Endodermal cell (in vitro differentiated cells): ENCODE data around the gene PLEKHG5. TPM values are rescaled to one million over a fixed set of nuclear protein-coding genes. Genes with fewer than 3 reads are reported as not detected.

Experiments
- DNase-seq: peaks from one replicate; pipeline ENCODE4 v3.0.0-alpha.2; 2017
- H3K27ac ChIP-seq: 2 replicates; pipeline ENCODE4 v1.5.1; 2013; ENCODE audit warnings: mild to moderate bottlenecking, low read depth, low read length, moderate library complexity
- H3K27me3 ChIP-seq: 2 replicates; pipeline ENCODE4 v1.6.1; 2013; ENCODE audit warnings: mild to moderate bottlenecking, low read length, moderate library complexity; ENCODE audit not compliant: insufficient read depth, control insufficient read depth, poor library complexity, severe bottlenecking
- H3K36me3 ChIP-seq: 2 replicates; pipeline ENCODE4 v1.7.0; 2013; ENCODE audit warnings: mild to moderate bottlenecking, low read length, moderate library complexity; ENCODE audit not compliant: control insufficient read depth, insufficient read depth
- H3K4me1 ChIP-seq: one replicate; pipeline ENCODE4 v1.7.0; 2013; ENCODE audit warnings: low read length; ENCODE audit not compliant: control insufficient read depth, insufficient read depth
- H3K4me3 ChIP-seq: 2 replicates; pipeline ENCODE4 v1.5.1; 2013; ENCODE audit warnings: mild to moderate bottlenecking, low read length, moderate library complexity
- H3K9ac ChIP-seq: 2 replicates; pipeline ENCODE4 v1.6.1; 2013; ENCODE audit warnings: mild to moderate bottlenecking, low read length, moderate library complexity; ENCODE audit not compliant: poor library complexity, severe bottlenecking; ENCODE audit errors: extremely low read depth
- H3K9me3 ChIP-seq: 2 replicates; pipeline ENCODE4 v1.6.1; 2013; ENCODE audit warnings: mild to moderate bottlenecking, low read length, moderate library complexity; ENCODE audit not compliant: control insufficient read depth
- H3K27ac Mint-ChIP-seq: 2 replicates; pipeline ENCODE4 v1.8.0; 2020; ENCODE audit warnings: mixed read lengths
- H3K27me3 Mint-ChIP-seq: 2 replicates; pipeline ENCODE4 v1.8.0; 2021; ENCODE audit warnings: mild to moderate bottlenecking, mixed read lengths; ENCODE audit not compliant: insufficient read depth
- H3K36me3 Mint-ChIP-seq: 2 replicates; pipeline ENCODE4 v1.8.0; 2020; ENCODE audit warnings: low read depth, mixed read lengths
- H3K4me1 Mint-ChIP-seq: 2 replicates; pipeline ENCODE4 v1.8.0; 2020; ENCODE audit warnings: mixed read lengths
- H3K4me3 Mint-ChIP-seq: 2 replicates; pipeline ENCODE4 v1.8.0; 2020; ENCODE audit warnings: mild to moderate bottlenecking, moderate library complexity, mixed read lengths
- H3K9me3 Mint-ChIP-seq: 2 replicates; pipeline ENCODE4 v1.8.0; 2020; ENCODE audit warnings: mild to moderate bottlenecking, mixed read lengths
- WGBS, 2 experiments: methylation state at CpG; one replicate each; pipeline versions ENCODE4 v1.1.5 to v1.1.7; 2013; ENCODE audit warnings: missing lambda C conversion rate in 2 of 2, mixed read lengths in 1 of 2; ENCODE audit not compliant: insufficient coverage in 1 of 2, insufficient read length in 1 of 2; 5-methylcytosine and 5-hydroxymethylcytosine counted together
- total RNA-seq, 2 donors: library from RNA; stranded (reverse); fragmentation: NEBNext Ultra II Directional in 1 of 2; extraction: Animal tissue kit (Norgen Biotek cat#: 25700) in 1 of 2; gene quantifications; 2 replicates in 1 of 2; 3 replicates in 1 of 2; pipeline ENCODE4 v1.2.1, GENCODE V29; 2021
- TF ChIP-seq, protein P1 (sequence below): fragments of 200-600 bp; sonication (generic); conservative IDR thresholded peaks from 2 replicates; pipeline ENCODE4 v1.5.0; 2021; ENCODE audit warnings: antibody characterized with exemption, mild to moderate bottlenecking

PLEKHG5 gene
- total RNA-seq, 2 donors from 2014 or later: 32.6 to 38.8 TPM

DNA sequence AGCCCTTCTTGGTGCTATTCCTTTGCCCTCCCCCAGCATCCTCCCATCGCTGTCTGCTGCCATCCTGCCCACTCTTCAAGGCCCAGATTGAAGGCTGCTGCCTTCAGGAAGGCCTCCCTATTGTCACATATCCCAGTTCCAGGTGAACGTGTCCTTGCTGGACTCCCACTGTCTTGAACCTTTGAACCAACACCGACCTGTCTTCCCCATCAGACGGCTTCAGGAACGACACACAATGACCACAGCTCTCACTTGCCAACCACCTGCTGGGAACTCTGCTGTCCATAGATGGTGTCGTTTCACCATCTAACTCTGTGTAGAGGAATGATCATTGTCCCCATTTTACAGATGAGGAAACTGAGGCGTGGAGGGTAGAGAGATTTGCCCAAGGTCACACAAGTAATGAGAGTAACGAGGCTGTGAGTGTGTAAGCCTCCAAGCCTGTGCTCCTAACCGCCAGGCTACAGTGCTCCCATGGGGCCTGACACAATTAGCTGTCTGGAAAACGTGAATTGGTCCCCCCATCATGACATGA is 9.9 kb upstream of the PLEKHG5 start:
- Histone ChIP-seq H3K9ac (no peak overlapping the region), H3K4me1 (peaks cover 2% of the 10 kb centered on the region), H3K4me3 (no peak overlapping the region), H3K36me3 (no peaks in the 10 kb centered on the region), H3K9me3 (no peaks in the 10 kb centered on the region), H3K27ac (no peak overlapping the region), H3K27me3 (peaks cover 21% of the 10 kb centered on the region)
- H3K9me3 Mint-ChIP-seq: no peaks in the 10 kb centered on the region
- peaks cover 33% of the 10 kb centered on the region for H3K27me3 Mint-ChIP-seq
- no peak for DNase-seq
- no peaks in the 10 kb centered on the region for H3K4me1 Mint-ChIP-seq
- H3K36me3 Mint-ChIP-seq: no peaks in the 10 kb centered on the region
- no peak overlapping the region for H3K27ac Mint-ChIP-seq
- WGBS, 2 experiments: 89 to 93% methylated on average over 7 to 10 of the region's 10 CpGs
- TF ChIP-seq, protein P1, sequence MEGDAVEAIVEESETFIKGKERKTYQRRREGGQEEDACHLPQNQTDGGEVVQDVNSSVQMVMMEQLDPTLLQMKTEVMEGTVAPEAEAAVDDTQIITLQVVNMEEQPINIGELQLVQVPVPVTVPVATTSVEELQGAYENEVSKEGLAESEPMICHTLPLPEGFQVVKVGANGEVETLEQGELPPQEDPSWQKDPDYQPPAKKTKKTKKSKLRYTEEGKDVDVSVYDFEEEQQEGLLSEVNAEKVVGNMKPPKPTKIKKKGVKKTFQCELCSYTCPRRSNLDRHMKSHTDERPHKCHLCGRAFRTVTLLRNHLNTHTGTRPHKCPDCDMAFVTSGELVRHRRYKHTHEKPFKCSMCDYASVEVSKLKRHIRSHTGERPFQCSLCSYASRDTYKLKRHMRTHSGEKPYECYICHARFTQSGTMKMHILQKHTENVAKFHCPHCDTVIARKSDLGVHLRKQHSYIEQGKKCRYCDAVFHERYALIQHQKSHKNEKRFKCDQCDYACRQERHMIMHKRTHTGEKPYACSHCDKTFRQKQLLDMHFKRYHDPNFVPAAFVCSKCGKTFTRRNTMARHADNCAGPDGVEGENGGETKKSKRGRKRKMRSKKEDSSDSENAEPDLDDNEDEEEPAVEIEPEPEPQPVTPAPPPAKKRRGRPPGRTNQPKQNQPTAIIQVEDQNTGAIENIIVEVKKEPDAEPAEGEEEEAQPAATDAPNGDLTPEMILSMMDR: no peak
- H3K4me3 Mint-ChIP-seq: no peak overlapping the region

DNA sequence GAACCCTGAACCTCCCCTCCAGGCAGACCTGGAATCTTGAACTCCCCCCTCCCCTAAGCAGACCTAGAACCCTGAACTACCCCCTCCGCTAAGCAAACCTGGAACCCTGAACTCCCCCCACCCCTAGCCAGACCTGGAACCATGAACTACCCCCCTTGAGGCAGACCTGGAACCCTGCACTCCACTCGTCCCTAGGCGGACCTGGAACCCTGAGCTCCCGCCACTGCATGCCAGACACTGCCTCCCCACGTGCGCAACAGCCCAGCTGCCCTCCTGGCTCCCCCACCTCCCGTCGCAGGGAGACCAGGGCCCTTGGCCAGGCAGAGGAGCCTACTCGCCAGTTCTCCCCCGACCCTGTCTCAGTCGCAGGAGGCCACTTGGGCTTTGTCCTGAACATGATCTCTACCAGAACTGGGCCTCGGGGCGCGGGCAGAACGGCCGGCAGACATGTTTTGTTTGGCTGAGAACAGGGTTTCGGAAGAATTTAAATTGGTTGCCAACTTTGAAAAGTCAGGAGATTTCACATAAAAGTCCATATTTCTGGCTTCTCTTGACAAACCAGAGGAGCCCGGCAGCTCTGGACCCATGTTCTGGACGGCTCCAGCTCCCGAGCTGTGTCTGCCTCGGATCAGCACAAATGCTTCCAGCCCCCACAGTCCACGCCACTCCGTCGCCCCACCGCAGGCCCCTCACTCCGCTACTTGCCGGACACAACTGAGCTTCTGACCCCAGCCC is 9.2 kb upstream of the PLEKHG5 start:
- Histone ChIP-seq H3K9me3 (no peaks in the 10 kb centered on the region), H3K27ac (no peak overlapping the region), H3K4me3 (no peak overlapping the region), H3K36me3 (no peaks in the 10 kb centered on the region), H3K27me3 (peaks cover 27% of the 10 kb centered on the region), H3K9ac (no peak overlapping the region), H3K4me1 (peaks cover 2% of the 10 kb centered on the region)
- Mint-ChIP-seq H3K9me3 (no peaks in the 10 kb centered on the region), H3K4me1 (no peaks in the 10 kb centered on the region), H3K36me3 (no peaks in the 10 kb centered on the region), H3K27ac (no peak overlapping the region), H3K4me3 (no peak overlapping the region), H3K27me3 (peaks cover 40% of the 10 kb centered on the region)
- TF ChIP-seq, protein P1: no peak
- DNase-seq: peak; percentile 44
- 91 to 96% methylated on average over 19 to 27 of the region's 27 CpGs for WGBS, 2 experiments

DNA sequence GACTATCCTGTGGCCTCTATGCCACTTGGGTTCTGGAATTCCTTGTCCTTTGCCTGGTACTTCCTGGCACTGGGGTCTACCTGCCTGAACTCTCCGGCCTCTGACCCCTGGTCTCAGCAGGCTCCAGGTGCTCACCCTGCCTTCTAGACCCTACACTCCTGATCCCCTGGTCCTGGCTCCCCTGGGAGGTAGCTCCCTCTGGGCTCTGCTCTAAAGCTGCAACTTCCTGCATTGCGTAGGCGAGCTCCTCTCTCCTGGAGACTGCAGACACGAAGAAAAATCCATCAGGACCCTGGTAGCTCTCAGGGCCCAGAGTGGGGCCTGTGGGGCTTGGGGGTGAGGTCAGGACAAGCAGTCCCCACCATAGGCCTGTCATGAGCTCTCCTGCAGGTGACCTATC is 7.8 kb upstream of the PLEKHG5 start:
- no peaks in the 10 kb centered on the region for H3K9me3 Mint-ChIP-seq
- no peaks in the 10 kb centered on the region for H3K36me3 ChIP-seq
- H3K27me3 Mint-ChIP-seq: peaks cover 44% of the 10 kb centered on the region
- peaks cover 2% of the 10 kb centered on the region for H3K4me1 ChIP-seq
- H3K27ac Mint-ChIP-seq: no peak overlapping the region
- no peak overlapping the region for H3K4me3 ChIP-seq
- H3K27ac ChIP-seq: peak overlapping the region; percentile 32
- no peaks in the 10 kb centered on the region for H3K9me3 ChIP-seq
- 87 to 100% methylated on average over 1 to 4 of the region's 4 CpGs for WGBS, 2 experiments
- DNase-seq: peak; percentile 44
- H3K9ac ChIP-seq: no peak overlapping the region
- H3K27me3 ChIP-seq: peaks cover 29% of the 10 kb centered on the region
- no peak overlapping the region for H3K4me3 Mint-ChIP-seq
- H3K36me3 Mint-ChIP-seq: no peaks in the 10 kb centered on the region
- H3K4me1 Mint-ChIP-seq: no peaks in the 10 kb centered on the region
- TF ChIP-seq, protein P1: no peak
